ENCODE results near the gene FRMD4A. TPM values are rescaled to one million over a fixed set of nuclear protein-coding genes. Genes with fewer than 3 reads are reported as not detected.

The FRMD4A gene
- polyA plus RNA-seq, 1 donor (not counting 4 experiments of a cell fraction or from before 2014, with no cell fraction given), result 12.9 TPM

- H3K4me1 ChIP-seq (ENCODE audit: control insufficient read depth, extremely low read depth, insufficient read depth, low read length), result no peaks in the 10 kb centered on the region
- H4K20me1 ChIP-seq (ENCODE audit: control insufficient read depth, extremely low read depth, insufficient read depth, low read length), result no peaks in the 10 kb centered on the region
- H2AFZ ChIP-seq (ENCODE audit: control insufficient read depth, low read length), result no peak overlapping the region
- H3K36me3 ChIP-seq (ENCODE audit: control insufficient read depth in 2 of 2, extremely low read depth in 1 of 2, insufficient read depth in 2 of 2, low read length in 2 of 2), result peaks cover 0 to 10% of the 10 kb centered on the region in 2 experiments
- dilution Hi-C loops (cut with MboI; ENCODE audit: extremely low pct_ligation_motif_present, low sequenced_read_pairs), result no loop called here
- H3K4me2 ChIP-seq (ENCODE audit: control insufficient read depth, extremely low read depth, insufficient read depth, low read depth, low read length), result no peak overlapping the region
- no peaks in the 10 kb centered on the region for H3K79me2 ChIP-seq (ENCODE audit: control insufficient read depth, insufficient read depth, low read length)
- H3K9ac ChIP-seq (ENCODE audit: control insufficient read depth, extremely low read depth, insufficient read depth, low read length), result no peak overlapping the region
- no peaks in the 10 kb centered on the region for H3K27me3 ChIP-seq (ENCODE audit: control insufficient read depth, extremely low read depth, insufficient read depth, low read length)
- FAIRE-seq, result no peak
- H3K9me3 ChIP-seq (ENCODE audit: control insufficient read depth, low read depth, low read length), result no peaks in the 10 kb centered on the region
- no peaks in the 10 kb centered on the region for H3K9me1 ChIP-seq (ENCODE audit: control insufficient read depth, extremely low read depth, insufficient read depth, low read length)
- no peak overlapping the region for H3K27ac ChIP-seq (ENCODE audit: control insufficient read depth, insufficient read depth, low read length)
- TF ChIP-seq, protein P1, sequence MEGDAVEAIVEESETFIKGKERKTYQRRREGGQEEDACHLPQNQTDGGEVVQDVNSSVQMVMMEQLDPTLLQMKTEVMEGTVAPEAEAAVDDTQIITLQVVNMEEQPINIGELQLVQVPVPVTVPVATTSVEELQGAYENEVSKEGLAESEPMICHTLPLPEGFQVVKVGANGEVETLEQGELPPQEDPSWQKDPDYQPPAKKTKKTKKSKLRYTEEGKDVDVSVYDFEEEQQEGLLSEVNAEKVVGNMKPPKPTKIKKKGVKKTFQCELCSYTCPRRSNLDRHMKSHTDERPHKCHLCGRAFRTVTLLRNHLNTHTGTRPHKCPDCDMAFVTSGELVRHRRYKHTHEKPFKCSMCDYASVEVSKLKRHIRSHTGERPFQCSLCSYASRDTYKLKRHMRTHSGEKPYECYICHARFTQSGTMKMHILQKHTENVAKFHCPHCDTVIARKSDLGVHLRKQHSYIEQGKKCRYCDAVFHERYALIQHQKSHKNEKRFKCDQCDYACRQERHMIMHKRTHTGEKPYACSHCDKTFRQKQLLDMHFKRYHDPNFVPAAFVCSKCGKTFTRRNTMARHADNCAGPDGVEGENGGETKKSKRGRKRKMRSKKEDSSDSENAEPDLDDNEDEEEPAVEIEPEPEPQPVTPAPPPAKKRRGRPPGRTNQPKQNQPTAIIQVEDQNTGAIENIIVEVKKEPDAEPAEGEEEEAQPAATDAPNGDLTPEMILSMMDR (optimal IDR thresholded peaks at IDR 0.05 in 1 of 3, IDR thresholded peaks at IDR 0.05 in 1 of 3, conservative IDR thresholded peaks at IDR 0.05 in 1 of 3; ENCODE audit: extremely low read depth in 1 of 3, insufficient read depth in 2 of 3, low read length in 3 of 3), result no peak
- no peak for TF ChIP-seq EZH2 (IDR thresholded peaks at IDR 0.05; ENCODE audit: low read length)
- H3K4me3 ChIP-seq (ENCODE audit: control insufficient read depth in 2 of 3, extremely low read depth in 1 of 3, insufficient read depth in 2 of 3, low read depth in 1 of 3, low read length in 3 of 3), result no peak overlapping the region
- no peak for DNase-seq (ENCODE audit: low read depth, low spot score)
Observed at GRCh38 chr10:13678101-13678843, 652.5 kb downstream of the FRMD4A start.

GRCh38 chr10:13674645-13675588 lies 655.8 kb downstream of the FRMD4A start:
- Histone ChIP-seq H3K4me1 (ENCODE audit: control insufficient read depth, extremely low read depth, insufficient read depth, low read length) (no peaks in the 10 kb centered on the region), H3K79me2 (ENCODE audit: control insufficient read depth, insufficient read depth, low read length) (no peaks in the 10 kb centered on the region), H2AFZ (ENCODE audit: control insufficient read depth, low read length) (no peak overlapping the region), H3K27ac (ENCODE audit: control insufficient read depth, insufficient read depth, low read length) (no peak overlapping the region), H4K20me1 (ENCODE audit: control insufficient read depth, extremely low read depth, insufficient read depth, low read length) (no peaks in the 10 kb centered on the region), H3K9me3 (ENCODE audit: control insufficient read depth, low read depth, low read length) (no peaks in the 10 kb centered on the region), H3K9ac (ENCODE audit: control insufficient read depth, extremely low read depth, insufficient read depth, low read length) (no peak overlapping the region), H3K36me3 (ENCODE audit: control insufficient read depth in 2 of 2, extremely low read depth in 1 of 2, insufficient read depth in 2 of 2, low read length in 2 of 2) (peaks cover 0 to 20% of the 10 kb centered on the region in 2 experiments), H3K27me3 (ENCODE audit: control insufficient read depth, extremely low read depth, insufficient read depth, low read length) (no peaks in the 10 kb centered on the region), H3K4me2 (ENCODE audit: control insufficient read depth, extremely low read depth, insufficient read depth, low read depth, low read length) (no peak overlapping the region), H3K4me3 (ENCODE audit: control insufficient read depth in 2 of 3, extremely low read depth in 1 of 3, insufficient read depth in 2 of 3, low read depth in 1 of 3, low read length in 3 of 3) (no peak overlapping the region), H3K9me1 (ENCODE audit: control insufficient read depth, extremely low read depth, insufficient read depth, low read length) (no peaks in the 10 kb centered on the region)
- TF ChIP-seq, protein P1 (optimal IDR thresholded peaks at IDR 0.05 in 1 of 3, IDR thresholded peaks at IDR 0.05 in 1 of 3, conservative IDR thresholded peaks at IDR 0.05 in 1 of 3; ENCODE audit: extremely low read depth in 1 of 3, insufficient read depth in 2 of 3, low read length in 3 of 3), result no peak
- TF ChIP-seq EZH2 (IDR thresholded peaks at IDR 0.05; ENCODE audit: low read length), result no peak
- DNase-seq (ENCODE audit: low read depth, low spot score) (no peak), FAIRE-seq (no peak)
- dilution Hi-C loops (cut with MboI; ENCODE audit: extremely low pct_ligation_motif_present, low sequenced_read_pairs), result no loop called here
